Keratinocyte (primary cell): ENCODE measurements around the gene CCNG2. TPM values are rescaled to one million over a fixed set of nuclear protein-coding genes. Genes with fewer than 3 reads are reported as not detected.
A peak's percentile ranks its signal among the peaks of the same experiment; 100 is the strongest.

ENCODE experiments used
- DNase-seq: peaks from one replicate; pipeline ENCODE4 v3.0.0-alpha.2; 2011; ENCODE audit warnings: low read depth, missing footprints, low spot score
- FAIRE-seq: peaks from 2 replicates; lab custom pipeline; 2011; peaks lifted over from hg19 to GRCh38; lab: Jason Lieb, UNC
- H2AFZ ChIP-seq: 2 replicates; pipeline ENCODE4 v1.6.0; 2012; ENCODE audit warnings: low read length, control low read depth, inconsistent platforms; ENCODE audit not compliant: control insufficient read depth
- H3K27ac ChIP-seq: 2 replicates; pipeline ENCODE4 v1.5.1; 2011; ENCODE audit warnings: low read length; ENCODE audit not compliant: control insufficient read depth, insufficient read depth
- H3K27me3 ChIP-seq: 3 replicates; pipeline ENCODE4 v1.6.0; 2011; ENCODE audit warnings: low read length; ENCODE audit not compliant: control insufficient read depth, insufficient read depth; ENCODE audit errors: extremely low read depth
- H3K36me3 ChIP-seq, 2 experiments: 2 replicates in 1 of 2; 3 replicates in 1 of 2; pipeline ENCODE4 v1.5.1; 2011; ENCODE audit warnings: low read length in 2 of 2, mild to moderate bottlenecking in 1 of 2; ENCODE audit not compliant: control insufficient read depth in 2 of 2, insufficient read depth in 2 of 2; ENCODE audit errors: extremely low read depth in 1 of 2
- H3K4me1 ChIP-seq: 3 replicates; pipeline ENCODE4 v1.5.1; 2011; ENCODE audit warnings: low read length; ENCODE audit not compliant: control insufficient read depth, insufficient read depth; ENCODE audit errors: extremely low read depth
- H3K4me2 ChIP-seq: 3 replicates; pipeline ENCODE4 v1.6.0; 2011; ENCODE audit warnings: low read depth, low read length; ENCODE audit not compliant: control insufficient read depth, insufficient read depth; ENCODE audit errors: extremely low read depth
- H3K4me3 ChIP-seq, 3 experiments: fragments of 200-600 bp in 1 of 3; sonication (generic) in 1 of 3; 2 replicates in 2 of 3; 3 replicates in 1 of 3; pipeline ENCODE4 v1.5.1; 2011 to 2016; ENCODE audit warnings: low read length in 3 of 3, mild to moderate bottlenecking in 3 of 3, control low read depth in 2 of 3, inconsistent platforms in 1 of 3, low read depth in 1 of 3, mixed read lengths in 1 of 3, mixed run types in 1 of 3, moderate library complexity in 1 of 3; ENCODE audit not compliant: control insufficient read depth in 2 of 3, insufficient read depth in 2 of 3; ENCODE audit errors: extremely low read depth in 1 of 3
- H3K79me2 ChIP-seq: 2 replicates; pipeline ENCODE4 v1.6.0; 2012; ENCODE audit warnings: low read length; ENCODE audit not compliant: control insufficient read depth, insufficient read depth
- H3K9ac ChIP-seq: 3 replicates; pipeline ENCODE4 v1.6.0; 2011; ENCODE audit warnings: low read length; ENCODE audit not compliant: control insufficient read depth, insufficient read depth; ENCODE audit errors: extremely low read depth
- H3K9me1 ChIP-seq: 3 replicates; pipeline ENCODE4 v1.6.0; 2011; ENCODE audit warnings: low read length; ENCODE audit not compliant: control insufficient read depth, insufficient read depth; ENCODE audit errors: extremely low read depth
- H3K9me3 ChIP-seq: 2 replicates; pipeline ENCODE4 v1.5.1; 2012; ENCODE audit warnings: low read depth, low read length; ENCODE audit not compliant: control insufficient read depth
- H4K20me1 ChIP-seq: 3 replicates; pipeline ENCODE4 v1.6.0; 2011; ENCODE audit warnings: low read length; ENCODE audit not compliant: control insufficient read depth, insufficient read depth; ENCODE audit errors: extremely low read depth
- EZH2 ChIP-seq: IDR thresholded peaks from one replicate; pipeline ENCODE4 v1.6.1; 2012; ENCODE audit warnings: inconsistent platforms, mild to moderate bottlenecking, low read length, moderate library complexity
- dilution Hi-C: fragments of 300-500 bp; cut with MboI; formaldehyde crosslinking; loops from one replicate; pipeline ENCODE4 v1.7.0; 2020; ENCODE audit warnings: low sequenced_read_pairs; ENCODE audit not compliant: extremely low pct_ligation_motif_present
- polyA plus RNA-seq, 5 experiments: library from polyadenylated mRNA; depleted of rRNA in 3 of 5; stranded (reverse) in 3 of 5; stranded (forward) in 1 of 5; unstranded in 1 of 5; fragments of >200 nt; gene quantifications; 1 replicate in 1 of 5; 2 replicates in 3 of 5; 3 replicates in 1 of 5; pipeline versions ENCODE4 v1.2.1 to v1.2.3, GENCODE V29; 2011 to 2012; ENCODE audit warnings: missing spikeins in 2 of 5, low read depth in 1 of 5, low replicate concordance in 1 of 5
- TF ChIP-seq, protein P1 (sequence below), 3 experiments: IDR thresholded peaks in 1 of 3; conservative IDR thresholded peaks in 1 of 3; optimal IDR thresholded peaks in 1 of 3; 2 replicates in 2 of 3; 3 replicates in 1 of 3; pipeline versions ENCODE3 to v1.5.1; 2011; ENCODE audit warnings: low read length in 3 of 3, mild to moderate bottlenecking in 3 of 3, moderate library complexity in 2 of 3, control low read depth in 1 of 3, inconsistent platforms in 1 of 3; ENCODE audit not compliant: insufficient read depth in 2 of 3; ENCODE audit errors: extremely low read depth in 1 of 3

Gene CCNG2
- polyA plus RNA-seq, 1 donor (not counting 4 experiments of a cell fraction or from before 2014, with no cell fraction given) = 96.9 TPM

- no peaks in the 10 kb centered on the region for H3K9me3 ChIP-seq
- peaks cover 57% of the 10 kb centered on the region for H3K4me1 ChIP-seq
- no peak for DNase-seq
- no peaks in the 10 kb centered on the region for H3K27me3 ChIP-seq
- H3K79me2 ChIP-seq = no peaks in the 10 kb centered on the region
- H3K4me3 ChIP-seq = peak overlapping the region in 1 of 3 experiments; percentile 1
- dilution Hi-C loops = no loop called here
- H3K4me2 ChIP-seq = peak overlapping the region; percentile 62
- H3K9me1 ChIP-seq = no peaks in the 10 kb centered on the region
- H4K20me1 ChIP-seq = no peaks in the 10 kb centered on the region
- peak overlapping the region; percentile 46 for H3K9ac ChIP-seq
- TF ChIP-seq, protein P1, sequence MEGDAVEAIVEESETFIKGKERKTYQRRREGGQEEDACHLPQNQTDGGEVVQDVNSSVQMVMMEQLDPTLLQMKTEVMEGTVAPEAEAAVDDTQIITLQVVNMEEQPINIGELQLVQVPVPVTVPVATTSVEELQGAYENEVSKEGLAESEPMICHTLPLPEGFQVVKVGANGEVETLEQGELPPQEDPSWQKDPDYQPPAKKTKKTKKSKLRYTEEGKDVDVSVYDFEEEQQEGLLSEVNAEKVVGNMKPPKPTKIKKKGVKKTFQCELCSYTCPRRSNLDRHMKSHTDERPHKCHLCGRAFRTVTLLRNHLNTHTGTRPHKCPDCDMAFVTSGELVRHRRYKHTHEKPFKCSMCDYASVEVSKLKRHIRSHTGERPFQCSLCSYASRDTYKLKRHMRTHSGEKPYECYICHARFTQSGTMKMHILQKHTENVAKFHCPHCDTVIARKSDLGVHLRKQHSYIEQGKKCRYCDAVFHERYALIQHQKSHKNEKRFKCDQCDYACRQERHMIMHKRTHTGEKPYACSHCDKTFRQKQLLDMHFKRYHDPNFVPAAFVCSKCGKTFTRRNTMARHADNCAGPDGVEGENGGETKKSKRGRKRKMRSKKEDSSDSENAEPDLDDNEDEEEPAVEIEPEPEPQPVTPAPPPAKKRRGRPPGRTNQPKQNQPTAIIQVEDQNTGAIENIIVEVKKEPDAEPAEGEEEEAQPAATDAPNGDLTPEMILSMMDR (optimal IDR thresholded peaks at IDR 0.05 in 1 of 3, IDR thresholded peaks at IDR 0.05 in 1 of 3, conservative IDR thresholded peaks at IDR 0.05 in 1 of 3; ENCODE audit: extremely low read depth in 1 of 3, insufficient read depth in 2 of 3, low read length in 3 of 3) = no peak
- peak overlapping the region; percentile 29 for H3K27ac ChIP-seq
- peak overlapping the region; percentile 81 for H2AFZ ChIP-seq
- peak; percentile 90 for FAIRE-seq
- no peaks in the 10 kb centered on the region for H3K36me3 ChIP-seq
Measured at GRCh38 chr4:77176640-77177039, 19.6 kb downstream of the CCNG2 start.

DNA sequence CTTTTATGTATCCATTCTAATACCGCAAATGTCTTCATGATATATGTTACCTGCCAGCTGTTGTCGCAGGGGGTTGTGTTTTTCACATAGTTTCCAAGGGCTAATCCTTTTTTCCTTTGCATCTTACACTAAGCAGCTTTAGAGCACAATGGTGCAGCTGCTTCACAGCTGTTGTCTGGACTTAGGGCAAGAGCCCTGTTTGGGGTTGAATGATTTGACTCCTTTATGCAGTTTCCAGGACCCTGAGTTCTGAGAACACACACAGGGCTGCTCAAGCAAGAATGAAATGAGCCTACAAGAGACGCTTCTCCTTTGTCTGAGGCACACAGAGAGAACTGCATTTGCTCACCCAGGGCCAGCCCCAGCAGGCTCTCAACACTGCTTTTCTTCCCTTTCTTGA lies 20.2 kb downstream of the CCNG2 start:
- no peaks in the 10 kb centered on the region for H3K9me1 ChIP-seq
- no peaks in the 10 kb centered on the region for H3K27me3 ChIP-seq
- H3K4me2 ChIP-seq = peak overlapping the region; percentile 62
- H3K36me3 ChIP-seq = no peaks in the 10 kb centered on the region
- no peak overlapping the region for H3K9ac ChIP-seq
- no peaks in the 10 kb centered on the region for H4K20me1 ChIP-seq
- no peak overlapping the region for H3K27ac ChIP-seq
- peaks cover 51% of the 10 kb centered on the region for H3K4me1 ChIP-seq
- FAIRE-seq (peak; percentile 55), DNase-seq (no peak)
- H3K79me2 ChIP-seq = no peaks in the 10 kb centered on the region
- TF ChIP-seq EZH2 = no peak
- TF ChIP-seq, protein P1 (optimal IDR thresholded peaks at IDR 0.05 in 1 of 3, IDR thresholded peaks at IDR 0.05 in 1 of 3, conservative IDR thresholded peaks at IDR 0.05 in 1 of 3; ENCODE audit: extremely low read depth in 1 of 3, insufficient read depth in 2 of 3, low read length in 3 of 3) = no peak
- H3K4me3 ChIP-seq = no peak overlapping the region
- dilution Hi-C loops = no loop called here
- H3K9me3 ChIP-seq = no peaks in the 10 kb centered on the region
- peak overlapping the region; percentile 29 for H2AFZ ChIP-seq
